Skeletal muscle tissue (tissue), 4 donors: ENCODE measurements around the gene SLC17A7. TPM values are rescaled to one million over a fixed set of nuclear protein-coding genes. Genes with fewer than 3 reads are reported as not detected.
A peak's percentile ranks its signal among the peaks of the same experiment; 100 is the strongest.

Experiments
- H3K27ac ChIP-seq: one replicate; pipeline ENCODE4 v1.7.0; 2013; ENCODE audit warnings: mild to moderate bottlenecking, low read depth, low read length, inconsistent platforms
- H3K27me3 ChIP-seq, 3 donors: one replicate each; pipeline ENCODE4 v1.7.0; 2013; ENCODE audit warnings: low read length in 3 of 3; ENCODE audit not compliant: control insufficient read depth in 3 of 3, insufficient read depth in 3 of 3
- H3K36me3 ChIP-seq, 3 donors: one replicate each; pipeline ENCODE4 v1.7.0; 2013; ENCODE audit warnings: low read length in 3 of 3; ENCODE audit not compliant: control insufficient read depth in 3 of 3, insufficient read depth in 3 of 3
- H3K4me1 ChIP-seq, 3 donors: one replicate each; pipeline ENCODE4 v1.7.0; 2013; ENCODE audit warnings: low read length in 3 of 3, mild to moderate bottlenecking in 3 of 3; ENCODE audit not compliant: control insufficient read depth in 3 of 3, insufficient read depth in 3 of 3
- H3K4me3 ChIP-seq, 3 donors: one replicate each; pipeline ENCODE4 v1.7.0; 2013; ENCODE audit warnings: low read length in 3 of 3
- H3K9ac ChIP-seq, 3 donors: one replicate each; pipeline ENCODE4 v1.7.0; 2013; ENCODE audit warnings: low read length in 3 of 3, mild to moderate bottlenecking in 3 of 3, moderate library complexity in 2 of 3, low read depth in 1 of 3
- H3K9me3 ChIP-seq, 3 donors: one replicate each; pipeline ENCODE4 v1.7.0; 2013; ENCODE audit warnings: low read length in 3 of 3; ENCODE audit not compliant: control insufficient read depth in 3 of 3
- total RNA-seq: library from RNA; depleted of rRNA; stranded (reverse); fragments of >200 nt; gene quantifications from one replicate; pipeline ENCODE4 v1.2.3, GENCODE V29; 2014
- donor health status: Osteomylitis.

The SLC17A7 gene
- total RNA-seq, 1 donor from 2014 or later: 1.0 TPM

DNA sequence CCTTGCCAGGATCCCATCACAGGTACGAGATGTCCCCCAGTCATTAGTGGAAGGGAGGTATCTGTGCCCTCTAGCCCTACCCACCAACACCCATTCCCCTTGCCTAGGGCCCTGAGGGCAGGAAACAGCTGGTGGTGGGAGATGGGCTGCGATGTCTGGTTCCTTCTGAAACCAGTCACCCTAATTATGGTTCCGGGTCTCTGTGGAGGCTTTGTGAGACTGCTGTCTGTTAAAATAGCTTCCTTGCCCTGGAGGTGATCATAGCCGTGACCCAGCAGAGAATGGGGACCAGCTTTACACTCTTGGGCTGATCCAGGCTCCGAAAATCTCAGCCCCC, 17.2 kb upstream of the SLC17A7 start:
- peaks cover 12 to 20% (median 13%) of the 10 kb centered on the region in 3 donors for H3K4me1 ChIP-seq
- peak overlapping the region in 2 of 3 donors; percentile 10 to 45 for H3K9ac ChIP-seq
- H3K4me3 ChIP-seq: no peak overlapping the region
- H3K27ac ChIP-seq: peak overlapping the region; percentile 62
- peaks cover 0 to 2% (median 0%) of the 10 kb centered on the region in 3 donors for H3K36me3 ChIP-seq
- H3K27me3 ChIP-seq: no peaks in the 10 kb centered on the region
- H3K9me3 ChIP-seq: no peaks in the 10 kb centered on the region

GRCh38 chr19:49456326-49456725, 15.0 kb upstream of the SLC17A7 start:
- H3K27ac ChIP-seq: peak overlapping the region; percentile 57
- no peaks in the 10 kb centered on the region for H3K9me3 ChIP-seq
- peaks cover 0 to 2% (median 0%) of the 10 kb centered on the region in 3 donors for H3K36me3 ChIP-seq
- peaks cover 12 to 21% (median 17%) of the 10 kb centered on the region in 3 donors for H3K4me1 ChIP-seq
- H3K9ac ChIP-seq: no peak overlapping the region
- H3K4me3 ChIP-seq: peak overlapping the region in 1 of 3 donors; percentile 3
- no peaks in the 10 kb centered on the region for H3K27me3 ChIP-seq

DNA sequence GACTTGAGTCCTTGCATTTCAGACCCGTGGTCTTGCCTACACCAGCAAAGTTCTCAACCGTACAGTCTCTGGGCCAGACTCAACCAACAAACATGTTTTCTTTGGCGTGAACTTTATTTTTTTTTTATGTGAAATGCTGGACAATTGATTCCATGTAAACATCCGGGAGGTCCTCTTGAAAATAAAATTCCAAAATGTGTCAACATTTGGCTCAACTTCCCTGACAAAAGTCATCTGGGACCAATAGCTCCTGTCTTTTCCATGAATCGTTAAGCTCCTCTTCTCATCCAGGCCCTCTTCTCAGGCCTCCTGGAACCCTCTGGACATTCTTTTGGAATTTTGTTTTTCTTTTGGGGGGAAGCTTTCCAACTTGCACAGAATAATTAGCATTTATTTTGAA, 14.4 kb upstream of the SLC17A7 start:
- H3K27me3 ChIP-seq: no peaks in the 10 kb centered on the region
- H3K36me3 ChIP-seq: peaks cover 0 to 2% (median 0%) of the 10 kb centered on the region in 3 donors
- no peak overlapping the region for H3K4me3 ChIP-seq
- peak overlapping the region; percentile 57 for H3K27ac ChIP-seq
- no peaks in the 10 kb centered on the region for H3K9me3 ChIP-seq
- no peak overlapping the region for H3K9ac ChIP-seq
- H3K4me1 ChIP-seq: peaks cover 13 to 22% (median 18%) of the 10 kb centered on the region in 3 donors

DNA sequence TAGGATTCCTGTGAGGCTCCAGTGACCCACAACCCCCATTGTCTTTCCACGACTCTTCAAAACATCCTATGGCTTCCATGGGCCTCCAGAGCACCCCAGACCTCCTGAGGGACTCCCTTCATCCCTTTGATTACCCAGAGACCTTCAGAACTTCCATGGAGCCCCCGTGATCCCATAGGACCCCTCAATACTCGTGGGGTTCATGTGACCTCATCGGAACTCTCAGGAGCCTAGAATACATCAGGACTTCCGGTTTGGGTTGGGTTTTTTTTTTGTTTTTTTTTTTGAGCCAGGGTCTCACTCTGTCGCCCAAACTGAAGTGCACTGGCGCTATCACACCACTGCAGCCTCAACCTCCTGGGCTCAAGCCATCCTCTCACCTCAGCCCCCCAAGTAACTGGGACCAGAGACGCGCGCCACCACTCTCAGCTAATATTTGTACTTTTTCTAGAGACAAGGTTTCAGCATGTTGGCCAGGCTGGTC, 12.5 kb upstream of the SLC17A7 start:
- H3K36me3 ChIP-seq: peaks cover 0 to 5% (median 4%) of the 10 kb centered on the region in 3 donors
- peak overlapping the region; percentile 95 for H3K27ac ChIP-seq
- no peaks in the 10 kb centered on the region for H3K9me3 ChIP-seq
- H3K9ac ChIP-seq: peak overlapping the region; percentile 83 to 95 (median 92)
- H3K27me3 ChIP-seq: no peaks in the 10 kb centered on the region
- H3K4me1 ChIP-seq: peaks cover 24 to 33% (median 31%) of the 10 kb centered on the region in 3 donors
- H3K4me3 ChIP-seq: peak overlapping the region; percentile 88 to 94 (median 91)

DNA sequence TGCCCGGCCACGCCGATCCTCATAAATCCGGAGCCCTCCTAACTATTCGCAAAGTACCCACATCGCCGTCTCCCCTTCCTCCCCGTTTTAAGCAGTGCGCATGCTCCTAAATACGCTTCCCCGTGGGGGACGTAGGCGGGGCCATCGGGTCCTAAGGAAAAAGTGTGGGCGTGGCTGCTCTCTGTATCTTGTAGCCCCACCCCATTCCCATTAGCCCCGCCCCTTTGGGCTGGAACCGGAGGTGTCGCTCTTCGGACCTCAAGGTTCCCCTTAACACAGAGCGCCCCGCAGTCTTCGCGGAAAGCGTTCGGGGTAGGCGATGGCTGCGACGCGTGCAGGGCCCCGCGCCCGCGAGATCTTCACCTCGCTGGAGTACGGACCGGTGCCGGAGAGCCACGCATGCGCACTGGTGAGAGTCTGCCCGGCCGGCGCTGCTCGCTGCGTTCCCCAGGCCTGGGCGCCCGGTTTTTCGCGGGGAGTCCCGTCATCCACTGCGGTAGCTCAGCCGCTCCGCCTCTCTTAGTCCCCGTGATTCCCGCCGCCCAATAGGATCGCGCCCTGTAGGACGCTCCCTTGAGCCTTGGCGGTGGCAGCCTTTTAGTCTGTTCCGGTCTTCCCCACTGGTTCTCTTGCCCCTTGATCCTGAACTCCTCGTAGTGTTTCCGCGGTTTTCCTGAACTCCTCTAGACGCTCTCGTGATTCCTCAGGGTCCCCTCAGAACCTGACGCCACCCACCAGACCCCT, 11.9 kb upstream of the SLC17A7 start, which contains the start of gene ALDH16A1:
Gene ALDH16A1 (plus strand): TSS at position 213 of the 744 bp plus-strand sequence. CDS start 107 bp downstream, at position 320.
- Histone ChIP-seq H3K4me3 (peak within 1 kb of the TSS; percentile 99 to 100 (median 100)), H3K4me1 (peaks cover 24 to 29% (median 28%) of the 10 kb centered on the region in 3 donors), H3K9me3 (no peaks in the 10 kb centered on the region), H3K36me3 (peaks cover 4 to 10% (median 5%) of the 10 kb centered on the region in 3 donors), H3K27ac (peak within 1 kb of the TSS; percentile 95), H3K9ac (peak within 1 kb of the TSS; percentile 83 to 95 (median 92)), H3K27me3 (no peaks in the 10 kb centered on the region)

DNA sequence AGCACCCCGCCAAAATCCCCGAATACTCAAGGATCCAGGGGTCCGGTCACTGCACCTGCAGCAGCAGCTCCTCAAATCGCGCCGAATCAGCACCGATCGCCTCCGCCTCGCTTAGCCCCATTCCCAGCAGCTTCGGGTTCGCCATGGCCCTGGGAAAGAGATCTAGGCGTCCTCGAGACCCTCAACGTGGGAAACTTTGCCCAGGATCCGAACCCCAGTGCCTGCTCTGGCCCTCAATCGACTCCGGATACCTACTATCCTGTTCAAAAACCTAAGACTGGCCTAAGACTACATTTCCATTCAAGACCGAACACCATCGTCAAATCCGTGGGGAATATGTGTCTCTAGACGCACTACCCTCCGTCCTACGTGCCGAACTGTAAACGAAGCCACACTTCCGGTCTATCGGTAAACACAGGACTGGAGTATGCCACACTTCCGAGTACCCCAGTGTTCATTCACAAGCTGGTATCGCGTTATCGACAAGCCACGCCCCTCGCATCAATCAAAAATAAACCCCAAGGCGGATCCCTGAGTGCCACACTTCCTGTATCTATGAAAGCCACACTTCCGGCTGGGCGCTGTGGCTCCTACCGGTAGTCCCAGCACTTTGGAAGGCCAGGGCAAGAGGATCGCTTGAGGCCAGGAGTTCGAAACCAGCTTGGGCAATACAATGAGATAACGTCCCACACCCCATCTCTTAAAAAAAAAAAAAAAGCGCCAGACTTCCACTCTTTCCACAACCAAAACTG, 10.3 kb upstream of the SLC17A7 start, which contains the start of gene PIH1D1:
Gene PIH1D1 (minus strand): TSS at position 385 of the 752 bp plus-strand sequence. CDS start 240 bp downstream, at position 145.
- H3K9me3 ChIP-seq: no peaks in the 10 kb centered on the region
- peaks cover 23 to 30% (median 27%) of the 10 kb centered on the region in 3 donors for H3K4me1 ChIP-seq
- H3K9ac ChIP-seq: peak within 1 kb of the TSS; percentile 94 to 98 (median 97)
- peaks cover 10 to 19% (median 17%) of the 10 kb centered on the region in 3 donors for H3K36me3 ChIP-seq
- no peaks in the 10 kb centered on the region for H3K27me3 ChIP-seq
- peak within 1 kb of the TSS; percentile 95 for H3K27ac ChIP-seq
- H3K4me3 ChIP-seq: peak within 1 kb of the TSS; percentile 99 to 100 (median 100)

DNA sequence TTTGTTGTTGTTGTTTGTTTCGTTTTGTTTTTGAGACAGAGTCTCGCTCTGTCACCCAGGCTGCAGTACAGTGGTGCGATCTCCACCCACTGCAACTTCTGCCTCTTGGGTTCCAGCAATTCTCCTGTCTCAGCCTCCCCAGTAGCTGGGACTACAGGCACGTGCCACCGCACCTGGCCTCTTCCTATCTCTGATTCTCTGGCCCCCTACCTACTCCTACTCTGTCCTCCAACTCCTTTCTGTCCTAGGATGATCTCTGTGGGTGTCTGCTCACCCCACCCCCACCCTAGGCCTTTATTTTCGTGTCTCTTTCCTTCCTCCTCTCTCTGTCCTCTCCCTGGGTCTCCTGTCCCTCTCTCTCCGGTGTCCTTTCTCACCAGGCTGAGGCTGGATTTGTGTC, 9.1 kb upstream of the SLC17A7 start:
- Histone ChIP-seq H3K27me3 (no peaks in the 10 kb centered on the region), H3K36me3 (peaks cover 11 to 20% (median 19%) of the 10 kb centered on the region in 3 donors), H3K4me1 (peaks cover 20 to 27% (median 26%) of the 10 kb centered on the region in 3 donors), H3K4me3 (peak overlapping the region in 1 of 3 donors; percentile 6), H3K9me3 (no peaks in the 10 kb centered on the region), H3K27ac (no peak overlapping the region), H3K9ac (peak overlapping the region in 2 of 3 donors; percentile 33 to 51)

DNA sequence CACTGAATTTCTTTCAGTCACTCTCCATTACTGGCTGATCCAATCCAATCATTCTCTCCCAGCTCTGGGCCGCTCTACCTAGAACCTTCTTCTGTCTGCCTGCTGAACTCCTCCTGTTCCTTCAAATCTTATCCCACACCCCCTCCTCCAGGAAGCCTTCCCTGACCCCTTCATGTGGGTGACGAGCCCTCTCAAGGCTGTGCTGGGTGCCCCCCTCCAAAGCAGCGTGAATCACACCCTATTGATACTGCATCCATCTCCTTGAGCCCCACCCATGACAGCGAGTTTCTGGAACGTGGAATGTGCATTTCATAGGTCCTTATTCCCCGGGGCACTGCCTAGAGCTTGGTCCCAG, 7.1 kb upstream of the SLC17A7 start:
- Histone ChIP-seq H3K9me3 (no peaks in the 10 kb centered on the region), H3K4me3 (no peak overlapping the region), H3K27ac (no peak overlapping the region), H3K27me3 (no peaks in the 10 kb centered on the region), H3K4me1 (peaks cover 12 to 20% (median 17%) of the 10 kb centered on the region in 3 donors), H3K36me3 (peaks cover 11 to 20% (median 19%) of the 10 kb centered on the region in 3 donors), H3K9ac (no peak overlapping the region)

DNA sequence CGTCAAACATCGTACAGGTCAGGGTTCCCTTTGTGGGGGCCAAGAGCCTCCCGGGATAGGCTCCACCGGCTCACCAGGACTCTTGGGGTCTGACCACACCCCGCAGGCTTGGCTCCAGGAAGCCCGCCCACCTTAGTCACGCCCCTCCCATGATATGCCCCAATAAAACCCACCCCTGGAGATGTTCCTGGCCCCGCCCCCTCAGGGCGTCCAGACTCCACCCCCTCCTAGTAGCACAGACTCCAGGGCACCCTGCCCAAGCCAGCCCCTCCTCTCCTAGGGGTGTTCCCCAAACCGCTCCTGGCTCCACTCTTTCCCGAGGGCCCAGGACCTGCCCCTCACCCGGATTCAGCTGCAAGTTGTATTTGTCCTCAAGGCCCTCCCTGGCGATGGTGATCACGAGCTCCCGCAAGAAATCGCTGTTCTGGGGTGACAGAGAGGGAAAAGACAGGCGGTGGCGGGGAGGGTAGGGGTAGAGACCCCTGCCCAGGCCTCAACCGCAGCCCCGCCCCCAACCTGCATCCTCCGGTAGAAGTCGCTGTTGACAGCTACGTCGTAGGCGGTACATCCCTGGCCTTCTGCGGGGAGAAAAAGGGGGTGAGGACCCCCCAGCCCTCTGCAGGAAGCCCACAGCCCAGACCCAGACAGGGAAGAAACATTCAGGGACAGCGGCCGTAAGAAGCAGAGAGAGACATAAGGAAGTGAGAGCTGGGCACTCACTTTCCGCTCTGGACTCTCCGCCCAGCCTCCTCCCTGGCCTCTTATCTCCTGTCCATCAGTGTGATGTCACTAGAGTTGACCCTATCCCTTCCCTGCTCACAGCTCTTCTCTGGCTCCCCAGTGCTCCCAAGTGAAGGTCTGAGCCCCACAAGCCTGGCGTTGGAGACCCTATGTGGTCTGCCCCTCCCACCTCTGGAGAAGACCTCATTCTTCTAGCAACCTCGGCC, 6.4 kb upstream of the SLC17A7 start:
- no peaks in the 10 kb centered on the region for H3K27me3 ChIP-seq
- H3K36me3 ChIP-seq: peaks cover 11 to 20% (median 19%) of the 10 kb centered on the region in 3 donors
- H3K9ac ChIP-seq: no peak overlapping the region
- H3K4me3 ChIP-seq: no peak overlapping the region
- no peak overlapping the region for H3K27ac ChIP-seq
- no peaks in the 10 kb centered on the region for H3K9me3 ChIP-seq
- peaks cover 12 to 24% (median 17%) of the 10 kb centered on the region in 3 donors for H3K4me1 ChIP-seq
